ENCODE measurements around the gene RANBP3L. TPM values are rescaled to one million over a fixed set of nuclear protein-coding genes. Genes with fewer than 3 reads are reported as not detected.
"Not testable (repeated sequence)": the region's sequence is repeated elsewhere in the genome, so short reads cannot be mapped to it uniquely, and the experiment has no call there.

Gene RANBP3L
- 3.8 and 4.3 TPM in 2 replicates for total RNA-seq
- long read RNA-seq, transcript RANBP3L-201 (14 exons, 3,104 nt): major isoform, 8 of 21 reads
- long read RNA-seq, partial matches to known transcripts: 4 of 21 reads
- long read RNA-seq, other reads (novel, unspliced or antisense): 9 of 21 reads

DNA sequence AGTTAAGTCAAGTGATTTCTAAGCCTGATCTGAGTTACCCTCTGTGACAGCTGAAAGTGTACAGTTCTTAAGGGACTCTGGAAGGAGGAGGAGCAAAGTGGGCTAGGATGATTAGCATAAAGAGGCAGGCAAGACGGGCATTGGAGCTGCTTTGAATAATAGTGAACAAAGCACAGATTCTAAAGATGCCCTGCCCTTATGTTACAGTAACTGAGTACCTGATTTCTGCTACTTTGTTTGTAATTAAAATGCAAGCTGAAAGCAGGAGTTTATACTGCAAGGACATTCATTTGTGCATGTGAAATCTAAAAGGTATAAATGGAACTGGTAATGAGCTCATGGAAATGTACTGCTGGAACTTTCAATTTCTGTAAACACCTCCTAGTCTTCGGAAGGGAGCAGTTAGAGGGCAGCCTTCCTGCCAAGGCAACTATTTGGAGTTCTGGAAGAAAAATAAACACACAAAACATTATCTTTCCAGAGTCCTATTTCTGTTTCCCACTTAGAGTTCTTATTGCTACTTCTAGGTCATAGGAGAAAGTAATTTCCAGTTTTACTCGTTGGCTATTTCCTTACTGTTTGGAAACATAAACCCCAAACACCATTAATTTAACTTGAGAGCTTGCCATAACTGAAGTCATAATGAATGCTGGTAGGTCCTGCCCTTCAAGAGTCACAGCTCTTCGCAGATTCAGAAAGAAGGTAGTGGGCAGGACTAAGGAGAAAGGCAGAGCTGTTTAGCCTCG is at the start of gene RANBP3L:
Gene RANBP3L, minus strand, starts transcription at position 45 of the 746 bp plus-strand sequence. CDS start 486 bp downstream, outside the sequence.
- DNase-seq (ENCODE audit: extremely low spot score, unreplicated experiment): no peak
- Mint-ChIP-seq H3K4me1 (ENCODE audit: unreplicated experiment) (peaks cover 56% of the 10 kb centered on the region), H3K27me3 (ENCODE audit: unreplicated experiment) (no peaks in the 10 kb centered on the region), H3K36me3 (ENCODE audit: unreplicated experiment) (no peaks in the 10 kb centered on the region), H3K27ac (ENCODE audit: unreplicated experiment) (peak within 1 kb of the TSS; percentile 80), H3K4me3 (ENCODE audit: unreplicated experiment) (peak within 1 kb of the TSS; percentile 66), H3K9me3 (ENCODE audit: unreplicated experiment) (no peaks in the 10 kb centered on the region)
- TF ChIP-seq CTCF (IDR thresholded peaks at IDR 0.05): no peak

DNA sequence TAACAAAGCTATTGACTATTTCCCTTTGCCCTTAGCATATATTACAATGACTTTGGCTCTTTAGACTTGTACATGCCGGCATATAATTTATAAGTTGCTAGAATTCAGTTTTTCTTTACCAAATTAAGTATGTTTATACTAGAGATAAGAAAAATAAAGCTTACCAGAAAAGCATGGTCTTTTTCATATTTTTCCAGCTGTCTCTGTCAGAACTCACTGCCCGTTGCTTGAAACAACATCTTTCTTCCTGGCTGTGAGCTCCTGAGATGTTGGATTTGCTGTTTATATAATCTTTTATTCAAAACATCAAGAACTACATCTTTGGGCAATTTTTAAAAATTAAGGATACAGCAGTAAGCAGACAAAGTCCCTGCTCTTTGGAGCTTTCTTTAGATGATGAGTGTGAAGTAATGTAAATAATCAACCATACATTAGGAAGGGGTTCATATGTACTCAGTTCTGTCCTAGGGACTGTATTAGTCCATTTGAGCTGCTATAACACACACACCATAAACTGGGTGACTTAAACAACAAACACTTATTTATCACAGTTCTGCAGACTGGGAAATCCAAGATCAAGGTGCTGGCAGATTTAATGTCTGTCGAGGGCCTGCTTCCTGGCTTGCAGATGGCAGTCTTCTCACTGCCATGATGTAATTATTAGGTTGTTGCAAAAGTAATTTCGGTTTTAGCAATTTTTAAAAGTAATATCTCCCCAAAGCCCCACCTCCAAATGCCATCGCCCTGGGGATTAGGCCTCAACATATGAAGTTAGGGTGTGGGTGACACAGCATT is 45.4 kb upstream of the RANBP3L start:
- H3K4me3 Mint-ChIP-seq (ENCODE audit: unreplicated experiment): no peak overlapping the region
- no peak for DNase-seq (ENCODE audit: extremely low spot score, unreplicated experiment)
- no peaks in the 10 kb centered on the region for H3K9me3 Mint-ChIP-seq (ENCODE audit: unreplicated experiment)
- no peak overlapping the region for H3K27ac Mint-ChIP-seq (ENCODE audit: unreplicated experiment)
- H3K36me3 Mint-ChIP-seq (ENCODE audit: unreplicated experiment): no peaks in the 10 kb centered on the region
- H3K27me3 Mint-ChIP-seq (ENCODE audit: unreplicated experiment): peaks cover 16% of the 10 kb centered on the region
- TF ChIP-seq CTCF (IDR thresholded peaks at IDR 0.05): no peak
- H3K4me1 Mint-ChIP-seq (ENCODE audit: unreplicated experiment): peaks cover 14% of the 10 kb centered on the region

DNA sequence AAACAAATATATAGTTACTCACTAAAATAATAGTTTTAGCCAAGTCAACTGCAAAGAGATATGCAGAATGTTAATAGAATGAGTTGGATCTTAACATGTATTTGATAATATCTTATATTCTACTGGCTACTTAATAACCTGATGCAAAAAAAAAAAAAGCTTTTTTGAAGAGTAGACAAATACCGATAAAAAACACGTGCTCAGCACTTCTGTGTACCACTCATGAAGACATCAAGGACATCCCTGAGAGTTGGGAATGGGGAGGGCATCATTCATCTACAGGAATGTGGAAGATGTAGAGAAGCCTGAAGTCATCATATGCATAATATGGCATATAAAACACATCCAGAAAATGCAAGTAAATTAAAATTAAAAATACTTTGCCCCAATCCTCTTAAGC is 43.2 kb upstream of the RANBP3L start:
- Mint-ChIP-seq H3K9me3 (ENCODE audit: unreplicated experiment) (no peaks in the 10 kb centered on the region), H3K27ac (ENCODE audit: unreplicated experiment) (no peak overlapping the region), H3K36me3 (ENCODE audit: unreplicated experiment) (no peaks in the 10 kb centered on the region), H3K4me1 (ENCODE audit: unreplicated experiment) (peaks cover 14% of the 10 kb centered on the region), H3K27me3 (ENCODE audit: unreplicated experiment) (peaks cover 15% of the 10 kb centered on the region), H3K4me3 (ENCODE audit: unreplicated experiment) (no peak overlapping the region)
- TF ChIP-seq CTCF (IDR thresholded peaks at IDR 0.05): no peak
- no peak for DNase-seq (ENCODE audit: extremely low spot score, unreplicated experiment)

GRCh38 chr5:36341720-36342119 is 40.0 kb upstream of the RANBP3L start:
- H3K27ac Mint-ChIP-seq (ENCODE audit: unreplicated experiment); H3K4me1 Mint-ChIP-seq (ENCODE audit: unreplicated experiment); H3K4me3 Mint-ChIP-seq (ENCODE audit: unreplicated experiment); H3K36me3 Mint-ChIP-seq (ENCODE audit: unreplicated experiment); DNase-seq (ENCODE audit: extremely low spot score, unreplicated experiment); H3K9me3 Mint-ChIP-seq (ENCODE audit: unreplicated experiment): not testable (repeated sequence)
- peaks cover 26% of the 10 kb centered on the region for H3K27me3 Mint-ChIP-seq (ENCODE audit: unreplicated experiment)

GRCh38 chr5:36337597-36337996 is 35.9 kb upstream of the RANBP3L start:
- no peak for TF ChIP-seq CTCF (IDR thresholded peaks at IDR 0.05)
- peaks cover 23% of the 10 kb centered on the region for H3K27me3 Mint-ChIP-seq (ENCODE audit: unreplicated experiment)
- no peak overlapping the region for H3K27ac Mint-ChIP-seq (ENCODE audit: unreplicated experiment)
- no peaks in the 10 kb centered on the region for H3K4me1 Mint-ChIP-seq (ENCODE audit: unreplicated experiment)
- no peaks in the 10 kb centered on the region for H3K9me3 Mint-ChIP-seq (ENCODE audit: unreplicated experiment)
- no peak for DNase-seq (ENCODE audit: extremely low spot score, unreplicated experiment)
- H3K4me3 Mint-ChIP-seq (ENCODE audit: unreplicated experiment): no peak overlapping the region
- no peaks in the 10 kb centered on the region for H3K36me3 Mint-ChIP-seq (ENCODE audit: unreplicated experiment)
